Measurements from ENCODE around the gene CATSPERZ. TPM values are rescaled to one million over a fixed set of nuclear protein-coding genes. Genes with fewer than 3 reads are reported as not detected.
A peak's percentile ranks its signal among the peaks of the same experiment; 100 is the strongest.

Gene CATSPERZ
- total and polyA plus RNA-seq, 9 of the 15 experiments (the other 6 are each of a cell fraction or from before 2014, with no cell fraction given): 0.86 to 8.5 (median 3.5) TPM

- no peak for TF ChIP-seq BRF2 (IDR thresholded peaks at IDR 0.05; ENCODE audit: borderline replicate concordance, insufficient read depth, insufficient read length)
- no peak for TF ChIP-seq ZFP91 (CRISPR knock-in tag; IDR thresholded peaks at IDR 0.05)
- peak; percentile 30; the same call in 1 of the 2 replicates for TF ChIP-seq PHF8 (IDR thresholded peaks at IDR 0.05; ENCODE audit: borderline replicate concordance, low read length)
- TF ChIP-seq HES1 (IDR thresholded peaks at IDR 0.05; ENCODE audit: low read depth): 0 out of 2 replicates have a peak, but pooled peaks have one; percentile 22
- no peak for TF ChIP-seq ZNF77 (CRISPR knock-in tag; IDR thresholded peaks at IDR 0.05)
- TF ChIP-seq ZNF592 (IDR thresholded peaks at IDR 0.05): peak; percentile 95
- TF ChIP-seq SRSF9 (IDR thresholded peaks at IDR 0.05; ENCODE audit: borderline replicate concordance, low read depth, low read length): no peak
- TF ChIP-seq AFF1 (IDR thresholded peaks at IDR 0.05; ENCODE audit: low read depth in 1 of 2, partially characterized antibody in 2 of 2): no peak
- TF ChIP-seq NKRF (IDR thresholded peaks at IDR 0.05; ENCODE audit: borderline replicate concordance): peak; percentile 84; the same call in 1 of the 2 replicates
- TF ChIP-seq ZNF197 (CRISPR knock-in tag; IDR thresholded peaks at IDR 0.05; ENCODE audit: low read depth): no peak
- TF ChIP-seq IRF2 (CRISPR knock-in tag; IDR thresholded peaks at IDR 0.05): no peak
These were observed 31.6 kb downstream of the CATSPERZ start (continued) for GRCh38 chr11:64331569-64332371.
